K562 (cell line): ENCODE results near the gene PRKCQ. TPM values are rescaled to one million over a fixed set of nuclear protein-coding genes. Genes with fewer than 3 reads are reported as not detected.
A peak's percentile ranks its signal among the peaks of the same experiment; 100 is the strongest.

Experiments used
- ATAC-seq: fragments of 200-7000 bp; cut with Tn5 transposase; 3 replicates; pipeline ENCODE4 v1.9.1; 2020; ENCODE audit warnings: moderate library complexity
- BruUV-seq: library from RNA; stranded (reverse); fragments of 400-500 nt; replicated peaks from 2 replicates; lab custom pipeline; 2021; lab: Mats Ljungman, UMichigan
- CTCF ChIA-PET: fragments of 300-600 bp; formaldehyde crosslinking; extraction: SDS; loops from one replicate; lab custom pipeline; 2021; ENCODE audit warnings: low intra/inter-chr PET ratio; lab: Yijun Ruan, JAX
- POLR2A ChIA-PET: fragments of 300-600, 350-650 bp; sonication (Branson Sonifier 250); formaldehyde crosslinking; extraction: SDS; loops from one replicate; lab custom pipeline; 2021; ENCODE audit warnings: antibody characterized with exemption, inconsistent platforms; lab: Yijun Ruan, JAX
- DNase-seq, 4 experiments: peaks; one replicate each; pipeline versions ENCODE4 v3.0.0 to v3.0.0-alpha.2; 2011 to 2018; ENCODE audit warnings: low spot score in 3 of 4, mixed read lengths in 3 of 4; ENCODE audit errors: extremely low read depth in 1 of 4
- FAIRE-seq: peaks from 2 replicates; lab custom pipeline; 2011; peaks lifted over from hg19 to GRCh38; lab: Jason Lieb, UNC
- H2AFZ ChIP-seq: 2 replicates; pipeline ENCODE4 v1.6.0; 2011; ENCODE audit warnings: low read depth, low read length, control low read depth, inconsistent platforms
- H3K27ac ChIP-seq: fragments of 200-600 bp; 3 replicates; pipeline ENCODE4 v1.8.0; 2011; ENCODE audit warnings: low read depth, mild to moderate bottlenecking, control low read depth, inconsistent platforms, low read length, moderate library complexity, mixed read lengths; ENCODE audit errors: extremely low read depth
- H3K27me3 ChIP-seq, 2 experiments: fragments of 300-600 bp in 1 of 2; 2 replicates in 1 of 2; 3 replicates in 1 of 2; pipeline versions ENCODE4 v1.6.0 to v1.8.0; 2011; ENCODE audit warnings: inconsistent platforms in 2 of 2, low read length in 2 of 2, mild to moderate bottlenecking in 1 of 2, mixed read lengths in 1 of 2, moderate library complexity in 1 of 2; ENCODE audit not compliant: control insufficient read depth in 2 of 2, insufficient read depth in 2 of 2
- H3K36me3 ChIP-seq: fragments of 300-600 bp; 3 replicates; pipeline ENCODE4 v1.8.0; 2011; ENCODE audit warnings: mild to moderate bottlenecking, low read length, inconsistent platforms; ENCODE audit not compliant: control insufficient read depth, insufficient read depth
- H3K4me1 ChIP-seq, 2 experiments: fragments of 200-600 bp in 1 of 2; replicated peaks in 1 of 2; 2 replicates in 1 of 2; 3 replicates in 1 of 2; pipeline versions ENCODE4 v1.5.1 to v1.8.0; 2011; ENCODE audit warnings: inconsistent platforms in 2 of 2, low read length in 2 of 2, mild to moderate bottlenecking in 1 of 2, mixed read lengths in 1 of 2, moderate library complexity in 1 of 2; ENCODE audit not compliant: control insufficient read depth in 2 of 2, insufficient read depth in 2 of 2
- H3K4me2 ChIP-seq: 2 replicates; pipeline ENCODE4 v1.6.1; 2011; ENCODE audit warnings: low read length, control low read depth, inconsistent platforms, mixed read lengths; ENCODE audit not compliant: insufficient read depth
- H3K4me3 ChIP-seq: fragments of 200-600 bp; sonication (generic), shearing (Covaris generic); 2 replicates; pipeline ENCODE4 v1.5.1; 2016; ENCODE audit warnings: control low read depth, inconsistent platforms
- H3K79me2 ChIP-seq: fragments of 200-600 bp; 3 replicates; pipeline ENCODE4 v1.8.0; 2011; ENCODE audit warnings: low read length, inconsistent platforms; ENCODE audit not compliant: control insufficient read depth, insufficient read depth
- H3K9ac ChIP-seq, 2 experiments: 2 replicates each; pipeline versions ENCODE4 v1.6.0 to v1.6.1; 2011; ENCODE audit warnings: low read depth in 2 of 2, low read length in 2 of 2, control low read depth in 1 of 2, inconsistent platforms in 1 of 2, mild to moderate bottlenecking in 1 of 2, mixed read lengths in 1 of 2; ENCODE audit not compliant: insufficient read depth in 1 of 2
- H3K9me1 ChIP-seq: one replicate; pipeline ENCODE4 v1.6.0; 2011; ENCODE audit warnings: inconsistent platforms, mild to moderate bottlenecking, low read length, moderate library complexity; ENCODE audit not compliant: control insufficient read depth, insufficient read depth
- H3K9me3 ChIP-seq: replicated peaks from 2 replicates; pipeline ENCODE4 v1.5.1; 2011; ENCODE audit warnings: low read depth, low read length, inconsistent platforms; ENCODE audit not compliant: control insufficient read depth, insufficient read depth
- H4K20me1 ChIP-seq: replicated peaks from 2 replicates; pipeline ENCODE4 v1.6.1; 2011; ENCODE audit warnings: low read length, inconsistent platforms, mixed read lengths; ENCODE audit not compliant: control insufficient read depth, insufficient read depth
- RAD21 ChIP-seq, 2 experiments: fragments of 250-450 bp in 1 of 2; fragments of 450-650 bp in 1 of 2; sonication (Bioruptor Pico) in 1 of 2; formaldehyde crosslinking in 1 of 2; IDR thresholded peaks in 1 of 2; conservative IDR thresholded peaks in 1 of 2; 2 replicates each; pipeline versions ENCODE4 v1.4.0 to v1.8.0; 2020 to 2022; ENCODE audit warnings: mild to moderate bottlenecking in 2 of 2, moderate library complexity in 1 of 2
- ZBED1 ChIP-seq: IDR thresholded peaks from 2 replicates; pipeline ENCODE4 v1.6.1; 2014
- ZFP36 ChIP-seq: fragments of 150-350 bp; IDR thresholded peaks from 2 replicates; pipeline ENCODE4 v1.6.1; 2018; ENCODE audit warnings: low read length, low read depth; ENCODE audit not compliant: partially characterized antibody
- WGBS: fragments of 100-300 bp; shearing (Covaris generic); methylation state at CpG from one replicate; pipeline ENCODE4 v1.1.6; 2016; ENCODE audit warnings: low coverage, mixed read lengths; ENCODE audit not compliant: insufficient coverage; ENCODE audit errors: missing lambda C conversion rate; 5-methylcytosine and 5-hydroxymethylcytosine counted together
- in situ Hi-C: fragments of 300-500 bp; cut with MboI; formaldehyde crosslinking; loops from 4 replicates; pipeline ENCODE4 v1.15.0; 2018; ENCODE audit warnings: inconsistent platforms, mixed read lengths
- intact Hi-C: fragments of 100-400 bp; cut with micrococcal nuclease; formaldehyde crosslinking; loops from 2 replicates; pipeline ENCODE4 v1.14.2; 2022
- polyA plus RNA-seq, 8 experiments: library from polyadenylated mRNA; depleted of rRNA in 4 of 8; stranded (reverse) in 5 of 8; unstranded in 3 of 8; fragments of >200 nt; fragmentation: Nextera tagmentation in 2 of 8; fragmentation: Illumina TruSeq in 1 of 8; extraction: Ambion mirVana in 2 of 8; extraction: Trizol in 1 of 8; gene quantifications; 2 replicates each; pipeline versions ENCODE4 v1.2.1 to v1.2.3, GENCODE V29; 2011 to 2014; ENCODE audit warnings: inconsistent platforms in 1 of 8, missing spikeins in 1 of 8
- total RNA-seq, 7 experiments: library from RNA; depleted of rRNA in 6 of 7; stranded (reverse); fragments of >200 nt in 6 of 7; fragmentation: Illumina TruSeq in 2 of 7; extraction: Trizol in 2 of 7; gene quantifications; 2 replicates each; pipeline versions ENCODE4 v1.2.1 to v1.2.3, GENCODE V29; 2011 to 2021; ENCODE audit warnings: low replicate concordance in 1 of 7
- TF ChIP-seq, protein P1 (sequence below): sonication (generic); formaldehyde crosslinking; IDR thresholded peaks from 2 replicates; pipeline ENCODE4 v1.8.0; 2022; ENCODE audit warnings: mild to moderate bottlenecking, missing genetic modification reagents
- TF ChIP-seq, protein P2 (sequence below), 3 experiments: IDR thresholded peaks in 2 of 3; conservative IDR thresholded peaks in 1 of 3; 2 replicates each; pipeline ENCODE4 v1.5.1; 2011 to 2012; ENCODE audit warnings: low read length in 3 of 3, mild to moderate bottlenecking in 3 of 3, control low read depth in 2 of 3, improper control_type of control experiment in 1 of 3, inconsistent platforms in 1 of 3, low read depth in 1 of 3, mixed read lengths in 1 of 3, moderate library complexity in 1 of 3; ENCODE audit not compliant: insufficient read depth in 2 of 3
- TF ChIP-seq, protein P3 (sequence below): fragments of 250-450 bp; sonication (Bioruptor Pico); IDR thresholded peaks from 2 replicates; pipeline ENCODE4 v1.4.0; 2020; ENCODE audit warnings: mild to moderate bottlenecking

Gene PRKCQ
- total and polyA plus RNA-seq, 9 of the 15 experiments (the other 6 are each of a cell fraction or from before 2014, with no cell fraction given) = 4.4 to 23.3 (median 14.6) TPM

DNA sequence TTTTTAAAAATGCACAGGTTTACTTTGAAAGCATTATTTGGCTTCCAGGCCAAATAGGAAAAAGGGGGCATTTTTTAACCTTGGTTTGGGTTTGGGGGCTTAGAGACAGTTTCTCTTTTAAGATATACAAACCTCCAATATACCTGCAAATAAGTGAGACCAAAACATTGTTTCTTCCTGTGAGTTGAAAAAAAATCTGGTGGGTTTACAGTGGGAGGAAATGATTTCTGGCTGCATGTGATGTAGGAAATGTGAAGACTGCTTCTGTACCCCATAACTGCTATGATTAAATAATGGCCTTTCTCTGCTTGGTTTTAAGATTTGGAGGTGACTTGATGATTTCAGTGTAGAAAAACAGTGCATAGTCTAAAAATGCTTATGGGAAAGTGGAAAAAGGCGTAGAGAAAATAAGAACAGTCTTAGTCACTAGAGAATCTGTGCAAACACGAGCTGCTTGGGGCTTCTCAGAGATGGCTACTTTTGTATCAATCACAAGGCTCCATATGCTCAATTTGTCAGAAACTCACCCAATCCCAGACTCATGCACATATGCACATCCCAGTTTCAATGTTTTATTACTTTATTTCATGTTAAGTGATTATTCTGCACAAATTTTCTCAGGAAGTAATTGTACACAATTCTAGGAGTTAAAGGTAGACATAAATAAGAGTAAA lies 22.1 kb upstream of the PRKCQ start:
- no peaks in the 10 kb centered on the region for H3K36me3 ChIP-seq
- H2AFZ ChIP-seq = no peak overlapping the region
- H3K4me2 ChIP-seq = no peak overlapping the region
- TF ChIP-seq, protein P1, sequence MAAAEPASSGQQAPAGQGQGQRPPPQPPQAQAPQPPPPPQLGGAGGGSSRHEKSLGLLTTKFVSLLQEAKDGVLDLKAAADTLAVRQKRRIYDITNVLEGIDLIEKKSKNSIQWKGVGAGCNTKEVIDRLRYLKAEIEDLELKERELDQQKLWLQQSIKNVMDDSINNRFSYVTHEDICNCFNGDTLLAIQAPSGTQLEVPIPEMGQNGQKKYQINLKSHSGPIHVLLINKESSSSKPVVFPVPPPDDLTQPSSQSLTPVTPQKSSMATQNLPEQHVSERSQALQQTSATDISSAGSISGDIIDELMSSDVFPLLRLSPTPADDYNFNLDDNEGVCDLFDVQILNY (CRISPR knock-in tag) = no peak
- H3K79me2 ChIP-seq = no peaks in the 10 kb centered on the region
- BruUV-seq = no TSS peak
- H3K27ac ChIP-seq = no peak overlapping the region
- no peak overlapping the region for H3K4me3 ChIP-seq
- in situ Hi-C loops (no loop called here), intact Hi-C loops (no loop called here)
- CTCF ChIA-PET = no interaction called here
- WGBS = 15% methylated on average over 2 of the region's 2 CpGs
- peaks cover 2 to 12% of the 10 kb centered on the region in 2 experiments; a peak in 3 of 5 replicates for H3K27me3 ChIP-seq
- no peaks in the 10 kb centered on the region for H3K9me1 ChIP-seq
- H3K9ac ChIP-seq = no peak overlapping the region
- ATAC-seq (no peak), FAIRE-seq (no peak), DNase-seq (no peak)
- no peaks in the 10 kb centered on the region for H3K9me3 ChIP-seq
- no peaks in the 10 kb centered on the region for H4K20me1 ChIP-seq
- POLR2A ChIA-PET = interaction anchor here (1.2 kb wide), 1 partner anchor 13 kb away, joined by 3 read pairs; no protein-coding TSS in a partner anchor
- no peaks in the 10 kb centered on the region for H3K4me1 ChIP-seq

DNA sequence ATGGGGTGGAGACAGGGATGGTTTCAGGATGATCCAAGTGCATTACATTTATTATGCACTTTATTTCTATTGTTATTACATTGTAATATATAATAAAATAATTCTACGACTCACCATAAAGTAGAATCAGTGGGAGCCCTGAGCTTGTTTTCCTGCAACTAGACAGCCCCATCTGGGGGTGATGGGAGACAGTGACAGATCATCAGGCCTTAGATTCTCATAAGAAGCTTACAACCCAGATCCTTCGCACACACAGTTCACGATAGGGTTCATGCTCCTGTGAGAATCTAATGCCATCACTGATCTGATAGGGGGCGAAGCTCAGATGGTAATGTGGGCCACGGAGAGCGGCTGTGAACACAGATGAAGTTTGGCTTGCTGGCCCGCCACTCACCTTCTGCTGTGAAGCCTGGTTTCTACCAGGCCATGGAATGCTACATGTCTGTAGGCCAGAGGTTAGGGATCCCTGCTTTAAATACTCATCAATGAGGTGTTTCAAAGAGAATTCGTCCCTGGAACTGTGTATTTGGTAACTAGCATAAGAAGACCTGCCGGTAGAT lies 21.2 kb upstream of the PRKCQ start:
- ChIA-PET POLR2A (interaction anchor here (0.6 kb wide), 1 partner anchor 515 kb away, joined by 4 read pairs; no protein-coding TSS in a partner anchor), CTCF (interaction anchor here (1.0 kb wide), 1 partner anchor 156 kb away, joined by 3 read pairs; no protein-coding TSS in a partner anchor)
- Histone ChIP-seq H3K9me1 (no peaks in the 10 kb centered on the region), H3K4me2 (no peak overlapping the region), H3K4me1 (no peaks in the 10 kb centered on the region), H3K9me3 (no peaks in the 10 kb centered on the region), H4K20me1 (no peaks in the 10 kb centered on the region), H3K36me3 (no peaks in the 10 kb centered on the region), H3K27me3 (peaks cover 2 to 12% of the 10 kb centered on the region in 2 experiments; a peak in 3 of 5 replicates), H3K4me3 (no peak overlapping the region), H2AFZ (no peak overlapping the region), H3K9ac (no peak overlapping the region), H3K79me2 (no peaks in the 10 kb centered on the region), H3K27ac (no peak overlapping the region)
- in situ Hi-C loops = no loop called here
- FAIRE-seq = no peak
- 54% methylated on average over 9 of the region's 9 CpGs for WGBS
- no peak for DNase-seq
- intact Hi-C loops = no loop called here
- ATAC-seq = no peak
- no TSS peak for BruUV-seq
- no peak for TF ChIP-seq ZFP36
- TF ChIP-seq, protein P2, sequence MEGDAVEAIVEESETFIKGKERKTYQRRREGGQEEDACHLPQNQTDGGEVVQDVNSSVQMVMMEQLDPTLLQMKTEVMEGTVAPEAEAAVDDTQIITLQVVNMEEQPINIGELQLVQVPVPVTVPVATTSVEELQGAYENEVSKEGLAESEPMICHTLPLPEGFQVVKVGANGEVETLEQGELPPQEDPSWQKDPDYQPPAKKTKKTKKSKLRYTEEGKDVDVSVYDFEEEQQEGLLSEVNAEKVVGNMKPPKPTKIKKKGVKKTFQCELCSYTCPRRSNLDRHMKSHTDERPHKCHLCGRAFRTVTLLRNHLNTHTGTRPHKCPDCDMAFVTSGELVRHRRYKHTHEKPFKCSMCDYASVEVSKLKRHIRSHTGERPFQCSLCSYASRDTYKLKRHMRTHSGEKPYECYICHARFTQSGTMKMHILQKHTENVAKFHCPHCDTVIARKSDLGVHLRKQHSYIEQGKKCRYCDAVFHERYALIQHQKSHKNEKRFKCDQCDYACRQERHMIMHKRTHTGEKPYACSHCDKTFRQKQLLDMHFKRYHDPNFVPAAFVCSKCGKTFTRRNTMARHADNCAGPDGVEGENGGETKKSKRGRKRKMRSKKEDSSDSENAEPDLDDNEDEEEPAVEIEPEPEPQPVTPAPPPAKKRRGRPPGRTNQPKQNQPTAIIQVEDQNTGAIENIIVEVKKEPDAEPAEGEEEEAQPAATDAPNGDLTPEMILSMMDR (IDR thresholded peaks at IDR 0.05 in 2 of 3, conservative IDR thresholded peaks at IDR 0.05 in 1 of 3; ENCODE audit: insufficient read depth in 2 of 3, low read depth in 1 of 3, low read length in 3 of 3) = peak in 1 of 3 experiments; percentile 15; a peak in 1 of 6 replicates
- TF ChIP-seq ZBED1 = no peak
- TF ChIP-seq, protein P3, sequence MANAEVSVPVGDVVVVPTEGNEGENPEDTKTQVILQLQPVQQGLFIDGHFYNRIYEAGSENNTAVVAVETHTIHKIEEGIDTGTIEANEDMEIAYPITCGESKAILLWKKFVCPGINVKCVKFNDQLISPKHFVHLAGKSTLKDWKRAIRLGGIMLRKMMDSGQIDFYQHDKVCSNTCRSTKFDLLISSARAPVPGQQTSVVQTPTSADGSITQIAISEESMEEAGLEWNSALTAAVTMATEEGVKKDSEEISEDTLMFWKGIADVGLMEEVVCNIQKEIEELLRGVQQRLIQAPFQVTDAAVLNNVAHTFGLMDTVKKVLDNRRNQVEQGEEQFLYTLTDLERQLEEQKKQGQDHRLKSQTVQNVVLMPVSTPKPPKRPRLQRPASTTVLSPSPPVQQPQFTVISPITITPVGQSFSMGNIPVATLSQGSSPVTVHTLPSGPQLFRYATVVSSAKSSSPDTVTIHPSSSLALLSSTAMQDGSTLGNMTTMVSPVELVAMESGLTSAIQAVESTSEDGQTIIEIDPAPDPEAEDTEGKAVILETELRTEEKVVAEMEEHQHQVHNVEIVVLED (CRISPR knock-in tag) = no peak
- TF ChIP-seq RAD21 (CRISPR knock-in tag; conservative IDR thresholded peaks at IDR 0.05 in 1 of 2, IDR thresholded peaks at IDR 0.05 in 1 of 2) = peak in 1 of 2 experiments; percentile 34; a peak in 2 of 4 replicates
